A549 (cell line): Measurements from ENCODE around the gene SETD3.

ENCODE experiments used
- EP300 ChIP-seq, 2 experiments: fragments of >200 bp; sonication (Bioruptor Twin); formaldehyde crosslinking; IDR thresholded peaks; 2 replicates in 1 of 2; 3 replicates in 1 of 2; pipeline ENCODE4 v1.6.1; 2016 to 2017
- MAX ChIP-seq: IDR thresholded peaks from 2 replicates; pipeline ENCODE4 v1.6.1; 2012
- POLR2A ChIP-seq: IDR thresholded peaks from 2 replicates; pipeline ENCODE4 v1.6.1; 2012; ENCODE audit warnings: mild to moderate bottlenecking, low read length
- SMC3 ChIP-seq: fragments of >200 bp; sonication (Bioruptor Twin); formaldehyde crosslinking; IDR thresholded peaks from 3 replicates; pipeline ENCODE4 v1.6.1; 2018; ENCODE audit warnings: inconsistent platforms
- TF ChIP-seq, protein P1 (sequence below): fragments of >200 bp; sonication (Bioruptor Twin); formaldehyde crosslinking; IDR thresholded peaks from 3 replicates; pipeline ENCODE4 v1.5.1; 2016

GRCh38 chr14:99468081-99468480, 12.6 kb downstream of the SETD3 start:
- TF ChIP-seq, protein P1, sequence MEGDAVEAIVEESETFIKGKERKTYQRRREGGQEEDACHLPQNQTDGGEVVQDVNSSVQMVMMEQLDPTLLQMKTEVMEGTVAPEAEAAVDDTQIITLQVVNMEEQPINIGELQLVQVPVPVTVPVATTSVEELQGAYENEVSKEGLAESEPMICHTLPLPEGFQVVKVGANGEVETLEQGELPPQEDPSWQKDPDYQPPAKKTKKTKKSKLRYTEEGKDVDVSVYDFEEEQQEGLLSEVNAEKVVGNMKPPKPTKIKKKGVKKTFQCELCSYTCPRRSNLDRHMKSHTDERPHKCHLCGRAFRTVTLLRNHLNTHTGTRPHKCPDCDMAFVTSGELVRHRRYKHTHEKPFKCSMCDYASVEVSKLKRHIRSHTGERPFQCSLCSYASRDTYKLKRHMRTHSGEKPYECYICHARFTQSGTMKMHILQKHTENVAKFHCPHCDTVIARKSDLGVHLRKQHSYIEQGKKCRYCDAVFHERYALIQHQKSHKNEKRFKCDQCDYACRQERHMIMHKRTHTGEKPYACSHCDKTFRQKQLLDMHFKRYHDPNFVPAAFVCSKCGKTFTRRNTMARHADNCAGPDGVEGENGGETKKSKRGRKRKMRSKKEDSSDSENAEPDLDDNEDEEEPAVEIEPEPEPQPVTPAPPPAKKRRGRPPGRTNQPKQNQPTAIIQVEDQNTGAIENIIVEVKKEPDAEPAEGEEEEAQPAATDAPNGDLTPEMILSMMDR, result no peak
- TF ChIP-seq MAX (no peak), EP300 (IDR thresholded peaks at IDR 0.05) (no peak), SMC3 (no peak), POLR2A (no peak)
